ENCODE results near the gene RAD1.

RAD1 gene

GRCh38 chr5:34858790-34859189 lies 56.5 kb downstream of the RAD1 start:
- DNase-seq, result no peak

DNA sequence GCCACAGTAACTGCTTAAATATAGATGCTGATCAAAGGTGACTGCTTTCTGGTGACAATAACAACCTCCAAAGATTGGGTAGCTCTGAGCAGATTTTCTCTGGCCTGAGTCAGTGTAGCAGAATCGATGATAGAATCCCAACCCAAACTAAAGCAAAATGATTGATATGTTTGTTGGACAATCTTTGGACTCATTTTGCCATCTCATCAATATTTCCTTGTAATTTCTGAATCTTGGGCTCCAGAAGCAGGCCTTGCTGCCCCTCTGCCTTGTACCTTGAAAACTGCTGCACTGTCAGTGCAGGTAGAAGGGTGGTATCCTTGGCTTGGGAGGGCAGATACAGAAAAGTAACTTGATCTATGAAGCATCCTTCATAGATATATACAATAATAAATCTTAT lies 57.4 kb downstream of the RAD1 start:
- no peak for DNase-seq

DNA sequence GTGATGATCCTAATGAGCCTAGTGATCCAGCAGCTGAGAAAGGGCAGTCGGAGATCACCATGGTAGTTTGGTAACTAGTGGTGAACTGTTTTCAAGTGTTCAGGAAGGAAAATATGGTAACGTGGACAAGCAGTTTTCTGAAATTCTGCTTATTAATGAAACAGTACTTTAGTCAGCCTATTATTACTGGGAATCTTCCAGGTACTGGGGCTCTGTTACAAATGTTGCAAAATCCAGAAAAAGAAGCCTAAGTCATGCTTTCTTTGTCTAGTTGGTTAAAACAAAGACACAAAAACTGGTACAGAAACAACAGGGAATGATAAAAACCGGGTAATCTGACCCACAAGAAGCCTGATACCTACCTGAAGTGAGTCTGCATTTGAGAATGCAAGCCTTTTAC lies 58.1 kb downstream of the RAD1 start:
- DNase-seq, result no peak
